K562 (cell line): ENCODE measurements around the gene C1QTNF9B. TPM values are rescaled to one million over a fixed set of nuclear protein-coding genes. Genes with fewer than 3 reads are reported as not detected.
A peak's percentile ranks its signal among the peaks of the same experiment; 100 is the strongest.

Source experiments
- ATF2 ChIP-seq: sonication (generic); formaldehyde crosslinking; IDR thresholded peaks from 2 replicates; pipeline ENCODE4 v1.8.1; 2022; ENCODE audit warnings: missing genetic modification reagents
- ELK1 ChIP-seq: sonication (generic); formaldehyde crosslinking; IDR thresholded peaks from 2 replicates; pipeline ENCODE4 v1.8.1; 2022; ENCODE audit warnings: missing genetic modification reagents
- FIP1L1 ChIP-seq: fragments of 200-400 bp; formaldehyde crosslinking; IDR thresholded peaks from 2 replicates; pipeline ENCODE4 v1.6.1; 2018; ENCODE audit warnings: mild to moderate bottlenecking, low read depth, low read length; ENCODE audit not compliant: poor library complexity, severe bottlenecking
- FOXJ2 ChIP-seq: fragments of 200-800 bp; sonication (Bioruptor generic); IDR thresholded peaks from 2 replicates; pipeline ENCODE4 v1.6.1; 2016; ENCODE audit warnings: missing genetic modification characterization, missing compliant biosample characterization
- HBP1 ChIP-seq: fragments of 450-650 bp; formaldehyde crosslinking; IDR thresholded peaks from 2 replicates; pipeline ENCODE4 v1.4.0; 2022; ENCODE audit warnings: missing genetic modification characterization
- HDAC1 ChIP-seq, 2 experiments: fragments of 450-650 bp; IDR thresholded peaks; 2 replicates each; pipeline ENCODE4 v1.6.1; 2016 to 2017; ENCODE audit warnings: inconsistent platforms in 1 of 2, mild to moderate bottlenecking in 1 of 2, moderate library complexity in 1 of 2
- KAT2B ChIP-seq: IDR thresholded peaks from one replicate; pipeline ENCODE4 v1.6.1; 2012; ENCODE audit warnings: low read depth, mild to moderate bottlenecking, control low read depth, inconsistent platforms, low read length, moderate library complexity
- MAFF ChIP-seq: IDR thresholded peaks from 2 replicates; pipeline ENCODE4 v1.6.1; 2012; ENCODE audit warnings: low read length, improper control_type of control experiment
- MAX ChIP-seq: sonication (generic); formaldehyde crosslinking; IDR thresholded peaks from 2 replicates; pipeline ENCODE4 v1.9.0; 2022; ENCODE audit warnings: mild to moderate bottlenecking, missing genetic modification reagents
- MEF2A ChIP-seq: IDR thresholded peaks from 2 replicates; pipeline ENCODE4 v1.6.1; 2011; ENCODE audit warnings: low read depth, mild to moderate bottlenecking, low read length, moderate library complexity; ENCODE audit not compliant: control insufficient read depth
- NEUROD1 ChIP-seq: fragments of 150-350 bp; IDR thresholded peaks from 2 replicates; pipeline ENCODE4 v1.6.1; 2014; ENCODE audit warnings: borderline replicate concordance, low read length, low read depth; ENCODE audit not compliant: partially characterized antibody
- NR2C2 ChIP-seq, 2 experiments: fragments of 200-800 bp in 1 of 2; sonication (Bioruptor generic) in 1 of 2; sonication (generic) in 1 of 2; formaldehyde crosslinking in 1 of 2; IDR thresholded peaks; 2 replicates each; pipeline versions ENCODE4 v1.6.1 to v1.8.0; 2016 to 2022; ENCODE audit warnings: mild to moderate bottlenecking in 1 of 2, missing compliant biosample characterization in 1 of 2, missing genetic modification characterization in 1 of 2, missing genetic modification reagents in 1 of 2
- RBM22 ChIP-seq: fragments of 200-400 bp; formaldehyde crosslinking; IDR thresholded peaks from 2 replicates; pipeline ENCODE4 v1.6.1; 2018; ENCODE audit warnings: low read length, low read depth; ENCODE audit not compliant: poor library complexity, severe bottlenecking
- SAP30 ChIP-seq: fragments of 200-600 bp; sonication (generic); IDR thresholded peaks from 2 replicates; pipeline ENCODE4 v1.6.1; 2012; ENCODE audit warnings: borderline replicate concordance, low read depth, mild to moderate bottlenecking, moderate library complexity, low read length, control low read depth, inconsistent platforms; ENCODE audit not compliant: insufficient read depth, poor library complexity, severe bottlenecking
- ZBTB12 ChIP-seq: fragments of 250-450 bp; sonication (Bioruptor Pico); IDR thresholded peaks from 2 replicates; pipeline ENCODE4 v1.4.0; 2020
- ZNF512 ChIP-seq: IDR thresholded peaks from 2 replicates; pipeline ENCODE4 v1.6.1; 2016; ENCODE audit warnings: missing genetic modification characterization, missing compliant biosample characterization
- ZNF644 ChIP-seq: fragments of 200-800 bp; sonication (Bioruptor generic); IDR thresholded peaks from 2 replicates; pipeline ENCODE4 v1.6.1; 2016; ENCODE audit warnings: low read depth, missing genetic modification characterization, missing compliant biosample characterization
- polyA plus RNA-seq, 8 experiments: library from polyadenylated mRNA; depleted of rRNA in 4 of 8; stranded (reverse) in 5 of 8; unstranded in 3 of 8; fragments of >200 nt; fragmentation: Nextera tagmentation in 2 of 8; fragmentation: Illumina TruSeq in 1 of 8; extraction: Ambion mirVana in 2 of 8; extraction: Trizol in 1 of 8; gene quantifications; 2 replicates each; pipeline versions ENCODE4 v1.2.1 to v1.2.3, GENCODE V29; 2011 to 2014; ENCODE audit warnings: inconsistent platforms in 1 of 8, missing spikeins in 1 of 8
- total RNA-seq, 7 experiments: library from RNA; depleted of rRNA in 6 of 7; stranded (reverse); fragments of >200 nt in 6 of 7; fragmentation: Illumina TruSeq in 2 of 7; extraction: Trizol in 2 of 7; gene quantifications; 2 replicates each; pipeline versions ENCODE4 v1.2.1 to v1.2.3, GENCODE V29; 2011 to 2021; ENCODE audit warnings: low replicate concordance in 1 of 7

C1QTNF9B gene
- total and polyA plus RNA-seq, 9 of the 15 experiments (the other 6 are each of a cell fraction or from before 2014, with no cell fraction given), result 0.14 to 0.94 (median 0.35) TPM; not detected in 3

DNA sequence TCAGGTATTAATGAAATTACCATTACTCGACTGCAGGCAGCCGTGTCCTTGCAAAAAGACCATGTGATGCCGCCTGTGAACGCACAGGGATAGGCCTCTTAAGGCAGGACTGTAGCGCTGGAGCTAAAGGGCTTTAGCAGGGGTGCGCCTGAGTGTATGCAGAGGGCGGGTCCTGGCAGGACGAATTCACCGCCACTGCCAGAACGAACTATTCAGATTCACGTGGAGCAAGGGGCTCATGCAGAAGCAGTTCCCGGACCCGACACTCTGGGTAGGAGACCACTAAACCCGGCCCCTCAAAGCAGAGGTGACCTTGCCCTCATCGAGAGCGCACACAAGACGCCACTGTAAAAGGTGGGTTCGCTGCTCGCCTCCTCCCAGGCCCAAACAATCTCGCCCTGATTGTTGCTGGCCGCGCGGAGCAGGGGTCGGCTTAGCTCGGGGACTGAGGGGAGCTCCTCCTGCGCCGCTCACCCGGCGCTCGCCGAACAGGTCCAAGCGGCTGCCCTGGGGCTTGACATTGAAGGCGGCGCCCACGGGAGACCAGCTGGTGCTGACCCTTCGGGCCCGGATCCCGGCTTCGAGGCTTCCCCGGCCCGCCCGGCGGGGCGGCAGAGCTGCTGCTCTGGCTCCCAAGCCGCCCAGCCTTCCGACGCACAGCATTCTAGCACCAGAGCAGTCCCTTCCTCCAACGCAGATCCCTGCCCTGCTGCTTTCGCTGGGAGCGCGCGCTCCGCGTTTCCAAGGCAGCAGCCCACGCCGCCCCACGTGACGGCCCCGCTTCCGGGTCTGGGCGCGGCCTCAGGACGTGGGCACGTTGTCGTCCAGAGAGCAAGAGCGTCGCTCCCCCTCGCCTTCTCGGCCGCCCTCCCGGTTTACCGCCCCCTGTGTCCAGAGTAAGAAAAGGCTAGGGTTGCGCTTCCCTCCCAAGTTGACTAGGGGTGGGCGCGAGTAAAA is 8.4 kb downstream of the C1QTNF9B start, which contains the start of gene MIPEP (continued):
- TF ChIP-seq ZNF644 (no peak), FOXJ2 (0 out of 2 replicates have a peak, but pooled peaks have one; percentile 12), RBM22 (peak; percentile 43), SAP30 (peak; percentile 97), HBP1 (CRISPR knock-in tag) (no peak), ZBTB12 (peak; percentile 58; the same call in 1 of the 2 replicates), MAFF (no peak), ATF2 (CRISPR knock-in tag) (no peak), ZNF512 (tag) (no peak), HDAC1 (IDR thresholded peaks at IDR 0.05) (peak in 1 of 2 experiments; percentile 97; a peak in 2 of 4 replicates), ELK1 (no peak), KAT2B (no peak), MAX (CRISPR knock-in tag) (peak; percentile 76), FIP1L1 (peak; percentile 53), NEUROD1 (peak; percentile 24), NR2C2 (CRISPR knock-in tag; IDR thresholded peaks at IDR 0.05) (no peak), NR2C2 (tag; IDR thresholded peaks at IDR 0.05) (peak; percentile 22; the same call in 1 of the 2 replicates), MEF2A (no peak)
